Measurements from ENCODE around the gene PIP4K2A.

GRCh38 chr10:22630234-22631174 is 83.9 kb downstream of the PIP4K2A start:
- TF ChIP-seq, protein P1, sequence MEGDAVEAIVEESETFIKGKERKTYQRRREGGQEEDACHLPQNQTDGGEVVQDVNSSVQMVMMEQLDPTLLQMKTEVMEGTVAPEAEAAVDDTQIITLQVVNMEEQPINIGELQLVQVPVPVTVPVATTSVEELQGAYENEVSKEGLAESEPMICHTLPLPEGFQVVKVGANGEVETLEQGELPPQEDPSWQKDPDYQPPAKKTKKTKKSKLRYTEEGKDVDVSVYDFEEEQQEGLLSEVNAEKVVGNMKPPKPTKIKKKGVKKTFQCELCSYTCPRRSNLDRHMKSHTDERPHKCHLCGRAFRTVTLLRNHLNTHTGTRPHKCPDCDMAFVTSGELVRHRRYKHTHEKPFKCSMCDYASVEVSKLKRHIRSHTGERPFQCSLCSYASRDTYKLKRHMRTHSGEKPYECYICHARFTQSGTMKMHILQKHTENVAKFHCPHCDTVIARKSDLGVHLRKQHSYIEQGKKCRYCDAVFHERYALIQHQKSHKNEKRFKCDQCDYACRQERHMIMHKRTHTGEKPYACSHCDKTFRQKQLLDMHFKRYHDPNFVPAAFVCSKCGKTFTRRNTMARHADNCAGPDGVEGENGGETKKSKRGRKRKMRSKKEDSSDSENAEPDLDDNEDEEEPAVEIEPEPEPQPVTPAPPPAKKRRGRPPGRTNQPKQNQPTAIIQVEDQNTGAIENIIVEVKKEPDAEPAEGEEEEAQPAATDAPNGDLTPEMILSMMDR (IDR thresholded peaks at IDR 0.05): no peak
- no peak for TF ChIP-seq POLR2A (IDR thresholded peaks at IDR 0.05)
